Vagina (tissue), 2 donors: ENCODE measurements around the gene WDFY3. TPM values are rescaled to one million over a fixed set of nuclear protein-coding genes. Genes with fewer than 3 reads are reported as not detected.

Experiments used
- DNase-seq, 2 donors: peaks; one replicate each; pipeline ENCODE4 v3.0.0-alpha.2; 2017; ENCODE audit errors: extremely low spot score in 2 of 2
- H3K27ac ChIP-seq: fragments of 200-600 bp; sonication (generic); one replicate; pipeline ENCODE4 v1.5.1; 2019
- H3K27me3 ChIP-seq: fragments of 200-600 bp; sonication (generic); one replicate; pipeline ENCODE4 v1.5.1; 2019
- H3K36me3 ChIP-seq, 2 donors: fragments of 200-600 bp; sonication (generic); one replicate each; pipeline ENCODE4 v1.5.1; 2017 to 2019
- H3K4me1 ChIP-seq: fragments of 200-600 bp; sonication (generic); one replicate; pipeline ENCODE4 v1.5.1; 2019
- H3K4me3 ChIP-seq, 2 donors: fragments of 200-600 bp; sonication (generic); 1 replicate in 1 of 2; 2 replicates in 1 of 2; pipeline ENCODE4 v1.5.1; 2016 to 2019
- H3K9me3 ChIP-seq: fragments of 200-600 bp; sonication (generic); one replicate; pipeline ENCODE4 v1.5.1; 2019
- CTCF ChIP-seq, 3 experiments: fragments of 450-650 bp in 2 of 3; fragments of 200-600 bp in 1 of 3; sonication (generic) in 1 of 3; IDR thresholded peaks; one replicate each; pipeline ENCODE4 v1.5.1; 2017 to 2019; ENCODE audit warnings: antibody characterized with exemption in 3 of 3, mild to moderate bottlenecking in 2 of 3, moderate library complexity in 2 of 3
- POLR2A ChIP-seq, 2 donors: fragments of 450-650 bp; IDR thresholded peaks; one replicate each; pipeline ENCODE4 v1.6.1; 2017; ENCODE audit warnings: antibody characterized with exemption in 2 of 2, mild to moderate bottlenecking in 2 of 2, moderate library complexity in 2 of 2
- POLR2AphosphoS5 ChIP-seq, 2 donors: sonication (generic); formaldehyde crosslinking; IDR thresholded peaks; one replicate each; pipeline ENCODE4 v1.9.0; 2017; ENCODE audit warnings: antibody characterized with exemption in 2 of 2, mild to moderate bottlenecking in 2 of 2, low read depth in 1 of 2; ENCODE audit not compliant: insufficient read depth in 1 of 2
- intact Hi-C: fragments of 100-400 bp; cut with DNase I; formaldehyde crosslinking; loops from one replicate; pipeline ENCODE4 v1.15.1; 2023
- total RNA-seq: library from RNA; depleted of rRNA; stranded (reverse); fragments of >200 nt; gene quantifications from one replicate; pipeline ENCODE4 v1.2.3, GENCODE V29; 2016

Gene WDFY3
- total RNA-seq, 1 donor from 2014 or later: 67.8 TPM

DNA sequence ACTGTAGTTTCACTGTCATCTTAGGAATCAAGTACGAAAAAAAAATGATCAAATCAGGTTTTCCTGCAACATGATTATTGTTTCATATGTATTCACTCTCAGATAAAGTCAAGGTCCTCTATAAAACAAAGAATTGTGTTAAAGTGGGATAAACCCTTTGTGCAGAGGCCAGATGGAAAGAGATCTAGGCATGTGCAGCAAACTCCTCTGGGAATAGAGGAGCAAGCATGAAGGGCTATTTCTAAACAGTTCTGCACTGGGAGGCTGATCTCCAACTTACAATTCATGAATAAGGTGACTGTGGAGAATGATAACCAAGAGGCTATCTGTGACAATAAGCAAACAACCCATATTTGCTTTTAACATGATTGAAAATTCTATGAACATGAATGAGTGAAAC is 2.4 kb upstream of the WDFY3 start:
- Histone ChIP-seq H3K4me3 (no peak overlapping the region), H3K36me3 (no peaks in the 10 kb centered on the region), H3K27ac (no peak overlapping the region), H3K27me3 (no peaks in the 10 kb centered on the region), H3K9me3 (no peaks in the 10 kb centered on the region), H3K4me1 (peaks cover 17% of the 10 kb centered on the region)
- TF ChIP-seq POLR2A (IDR thresholded peaks at IDR 0.05) (no peak), CTCF (IDR thresholded peaks at IDR 0.05) (no peak), POLR2AphosphoS5 (IDR thresholded peaks at IDR 0.05; ENCODE audit: insufficient read depth in 1 of 2, low read depth in 1 of 2) (no peak)
- intact Hi-C loops: no loop called here
- no peak for DNase-seq

DNA sequence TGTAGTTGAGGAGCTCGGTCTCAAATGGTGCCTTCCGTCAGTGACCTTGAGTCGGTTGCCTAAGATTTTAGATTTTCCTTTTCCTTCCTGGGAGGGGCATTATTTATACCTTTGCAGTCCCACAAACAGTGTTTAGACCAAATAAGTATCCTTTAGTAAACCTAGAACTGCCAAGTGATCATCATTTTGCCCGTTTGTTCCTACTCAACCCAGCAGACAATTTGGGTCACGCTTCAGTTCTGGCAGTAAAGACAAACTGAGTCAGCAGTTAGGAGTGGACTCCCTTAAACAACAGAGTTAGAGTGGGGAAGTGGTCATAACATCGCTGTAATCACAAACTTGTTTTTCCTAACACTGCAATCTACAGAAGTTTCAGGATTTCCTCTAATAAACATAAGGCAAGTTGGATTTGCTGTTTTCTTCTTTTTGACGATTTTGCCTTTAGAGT is 777 bp upstream of the WDFY3 start:
- Histone ChIP-seq H3K36me3 (no peaks in the 10 kb centered on the region), H3K4me1 (peaks cover 22% of the 10 kb centered on the region), H3K9me3 (no peaks in the 10 kb centered on the region), H3K27ac (peak overlapping the region; percentile 94), H3K4me3 (peak overlapping the region; percentile 91), H3K27me3 (no peaks in the 10 kb centered on the region)
- TF ChIP-seq CTCF (IDR thresholded peaks at IDR 0.05) (no peak), POLR2A (IDR thresholded peaks at IDR 0.05) (no peak), POLR2AphosphoS5 (IDR thresholded peaks at IDR 0.05; ENCODE audit: insufficient read depth in 1 of 2, low read depth in 1 of 2) (no peak)
- intact Hi-C loops: loop anchor here (2.0 kb wide), 1 partner anchor 218 kb away; no protein-coding TSS in a partner anchor
- DNase-seq: no peak

DNA sequence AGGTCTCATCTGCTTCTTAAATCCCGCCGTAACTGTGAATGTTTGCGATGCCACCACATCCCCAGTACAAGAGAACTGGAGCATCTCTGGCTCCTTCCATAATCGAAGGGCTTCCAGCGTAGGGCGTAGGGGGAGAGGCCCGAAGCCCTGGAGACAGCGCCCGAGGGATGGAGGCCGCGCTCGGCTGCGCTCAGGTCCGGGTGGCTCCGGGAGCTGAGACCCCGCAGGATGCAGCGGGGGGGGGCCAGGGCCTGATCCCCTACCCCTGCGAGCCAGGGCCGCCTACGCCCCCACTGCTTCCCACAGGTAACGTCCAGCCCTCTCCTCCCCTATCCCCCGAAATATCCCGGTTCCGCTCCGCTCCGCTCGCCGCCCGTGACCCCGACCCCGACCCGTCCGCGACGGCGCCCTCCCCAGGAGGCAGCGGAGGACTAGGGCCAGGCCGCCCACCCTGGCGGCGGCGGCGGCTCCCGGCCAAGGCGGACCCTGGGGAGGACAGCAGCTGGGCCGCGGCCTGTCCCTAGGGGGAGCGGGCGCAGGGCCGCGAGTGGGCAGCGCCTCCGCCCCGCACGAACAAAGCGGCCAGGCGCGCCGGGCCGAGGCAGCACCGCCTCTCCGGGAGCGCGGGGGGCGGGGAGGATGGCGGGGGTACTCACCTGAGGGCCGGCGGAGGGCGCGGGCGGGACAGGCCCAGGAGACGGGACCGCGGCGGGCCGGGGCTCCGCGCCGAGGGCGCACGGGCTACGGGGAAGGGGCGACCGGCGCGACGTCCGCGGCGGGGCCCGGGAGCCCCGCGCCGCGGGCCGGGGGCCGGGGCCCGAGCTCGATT is 723 bp downstream of the WDFY3 start:
- no peak for DNase-seq
- TF ChIP-seq POLR2AphosphoS5 (IDR thresholded peaks at IDR 0.05; ENCODE audit: insufficient read depth in 1 of 2, low read depth in 1 of 2): peak in 1 of 2 donors; percentile 13
- no peak for TF ChIP-seq POLR2A (IDR thresholded peaks at IDR 0.05)
- Histone ChIP-seq H3K9me3 (no peaks in the 10 kb centered on the region), H3K36me3 (no peaks in the 10 kb centered on the region), H3K27me3 (no peaks in the 10 kb centered on the region), H3K4me3 (peak overlapping the region; percentile 91), H3K4me1 (peaks cover 22% of the 10 kb centered on the region), H3K27ac (peak overlapping the region; percentile 94)
- intact Hi-C loops: loop anchor here (2.0 kb wide), 1 partner anchor 217 kb away; no protein-coding TSS in a partner anchor

DNA sequence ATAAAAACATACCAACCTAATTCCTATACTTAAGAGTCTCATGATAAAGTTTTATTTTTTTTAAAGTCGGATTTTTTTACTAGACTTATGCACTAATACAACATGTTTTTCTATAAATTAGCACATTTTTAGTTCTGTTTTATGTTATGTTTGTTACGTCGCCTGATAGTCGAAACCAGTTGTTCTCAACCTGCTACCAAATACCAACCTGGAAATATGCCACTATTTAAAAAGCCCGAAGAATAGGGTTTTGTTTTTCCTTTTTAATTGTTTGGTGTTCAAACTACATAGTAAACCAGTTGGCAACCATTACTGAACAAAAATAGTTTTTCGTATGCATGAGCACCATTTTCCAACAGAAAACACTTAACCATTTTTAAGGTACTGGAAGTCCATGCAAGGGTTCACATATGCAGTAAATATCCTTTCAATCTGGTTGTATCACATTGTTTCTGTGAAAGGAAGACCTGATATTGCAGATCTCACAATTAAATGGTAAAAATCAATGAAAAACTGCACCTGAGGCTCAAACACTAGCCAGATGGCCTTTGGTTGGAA is 1.4 kb downstream of the WDFY3 start:
- Histone ChIP-seq H3K4me3 (peak overlapping the region; percentile 91), H3K27ac (peak overlapping the region; percentile 94), H3K9me3 (no peaks in the 10 kb centered on the region), H3K4me1 (peaks cover 27% of the 10 kb centered on the region), H3K27me3 (no peaks in the 10 kb centered on the region), H3K36me3 (no peaks in the 10 kb centered on the region)
- TF ChIP-seq POLR2A (IDR thresholded peaks at IDR 0.05) (no peak), CTCF (IDR thresholded peaks at IDR 0.05) (no peak), POLR2AphosphoS5 (IDR thresholded peaks at IDR 0.05; ENCODE audit: insufficient read depth in 1 of 2, low read depth in 1 of 2) (no peak)
- no peak for DNase-seq
- intact Hi-C loops: no loop called here

GRCh38 chr4:84962102-84962501 is 4.4 kb downstream of the WDFY3 start:
- intact Hi-C loops: no loop called here
- TF ChIP-seq CTCF (IDR thresholded peaks at IDR 0.05): no peak
- no peak for TF ChIP-seq POLR2AphosphoS5 (IDR thresholded peaks at IDR 0.05; ENCODE audit: insufficient read depth in 1 of 2, low read depth in 1 of 2)
- TF ChIP-seq POLR2A (IDR thresholded peaks at IDR 0.05): no peak
- no peaks in the 10 kb centered on the region for H3K36me3 ChIP-seq
- no peak for DNase-seq
- peaks cover 45% of the 10 kb centered on the region for H3K4me1 ChIP-seq
- H3K9me3 ChIP-seq: no peaks in the 10 kb centered on the region
- no peak overlapping the region for H3K4me3 ChIP-seq
- no peak overlapping the region for H3K27ac ChIP-seq
- H3K27me3 ChIP-seq: no peaks in the 10 kb centered on the region
